GM21786 (cell line): ENCODE measurements around the gene CENPF.
"Not testable (repeated sequence)": the region's sequence is repeated elsewhere in the genome, so short reads cannot be mapped to it uniquely, and the experiment has no call there.

Experiments
- ATAC-seq: cut with Tn5 transposase; IDR thresholded peaks from one replicate; pipeline ENCODE4 v1.9.1; 2021; ENCODE audit not compliant: unreplicated experiment

The CENPF gene

GRCh38 chr1:214583824-214584554, 19.0 kb upstream of the CENPF start:
- no peak for ATAC-seq

GRCh38 chr1:214584805-214585766, 17.9 kb upstream of the CENPF start:
- ATAC-seq: peak; percentile 91

GRCh38 chr1:214586621-214587020, 16.4 kb upstream of the CENPF start:
- ATAC-seq: no peak

- ATAC-seq: no peak
Measured at GRCh38 chr1:214587165-214587564, 15.8 kb upstream of the CENPF start.

GRCh38 chr1:214588963-214589597, 13.9 kb upstream of the CENPF start:
- ATAC-seq: no peak

- no peak for ATAC-seq
Measured at GRCh38 chr1:214590696-214591095, 12.3 kb upstream of the CENPF start.

GRCh38 chr1:214591918-214592317, 11.1 kb upstream of the CENPF start:
- not testable (repeated sequence) for ATAC-seq

GRCh38 chr1:214593158-214593557, 9.8 kb upstream of the CENPF start:
- ATAC-seq: no peak

GRCh38 chr1:214603819-214604252, 841 bp downstream of the CENPF start:
- no peak for ATAC-seq

GRCh38 chr1:214604523-214604922, 1.5 kb downstream of the CENPF start:
- ATAC-seq: no peak

- not testable (repeated sequence) for ATAC-seq
Measured at GRCh38 chr1:214605484-214605883, 2.5 kb downstream of the CENPF start.

- not testable (repeated sequence) for ATAC-seq
Measured at GRCh38 chr1:214605933-214606925, 3.2 kb downstream of the CENPF start.

- ATAC-seq: not testable (repeated sequence)
Measured at GRCh38 chr1:214607492-214608215, 4.7 kb downstream of the CENPF start.

GRCh38 chr1:214608216-214608783, 5.3 kb downstream of the CENPF start:
- not testable (repeated sequence) for ATAC-seq

GRCh38 chr1:214608817-214609216, 5.8 kb downstream of the CENPF start:
- ATAC-seq: not testable (repeated sequence)

GRCh38 chr1:214609692-214610091, 6.7 kb downstream of the CENPF start:
- no peak for ATAC-seq

- not testable (repeated sequence) for ATAC-seq
Measured at GRCh38 chr1:214610136-214610535, 7.1 kb downstream of the CENPF start.

- ATAC-seq: no peak
Measured at GRCh38 chr1:214615109-214615508, 12.1 kb downstream of the CENPF start.

GRCh38 chr1:214615871-214616270, 12.9 kb downstream of the CENPF start:
- no peak for ATAC-seq
